Testis (tissue), 3 donors: ENCODE data around the gene GRIA4. TPM values are rescaled to one million over a fixed set of nuclear protein-coding genes. Genes with fewer than 3 reads are reported as not detected.

Experiments
- DNase-seq: peaks from one replicate; pipeline ENCODE4 v3.0.0-alpha.2; 2019
- H3K27ac ChIP-seq, 2 donors: fragments of 200-600 bp; sonication (generic); one replicate each; pipeline ENCODE4 v1.5.1; 2019
- H3K27me3 ChIP-seq: fragments of 200-600 bp; sonication (generic); one replicate; pipeline ENCODE4 v1.5.1; 2019
- H3K36me3 ChIP-seq: fragments of 200-600 bp; sonication (generic); one replicate; pipeline ENCODE4 v1.5.1; 2017; ENCODE audit warnings: low read depth; ENCODE audit errors: missing control alignments
- H3K4me1 ChIP-seq: fragments of 200-600 bp; sonication (generic); one replicate; pipeline ENCODE4 v1.5.1; 2019
- H3K4me3 ChIP-seq, 2 donors: fragments of 200-600 bp; sonication (generic); one replicate each; pipeline ENCODE4 v1.5.1; 2017 to 2019
- H3K9me3 ChIP-seq: fragments of 200-600 bp; sonication (generic); one replicate; pipeline ENCODE4 v1.5.1; 2017
- POLR2A ChIP-seq: fragments of 450-650 bp; IDR thresholded peaks from one replicate; pipeline ENCODE4 v1.6.1; 2017; ENCODE audit warnings: antibody characterized with exemption, mild to moderate bottlenecking, moderate library complexity
- WGBS, 2 donors: methylation state at CpG; one replicate each; pipeline ENCODE4 v1.1.5; 2018; 5-methylcytosine and 5-hydroxymethylcytosine counted together
- intact Hi-C: fragments of 100-400 bp; cut with DNase I; formaldehyde crosslinking; loops from one replicate; pipeline ENCODE4 v1.15.1; 2023; ENCODE audit warnings: low total_unique reads
- polyA plus RNA-seq: library from polyadenylated mRNA; stranded (reverse); fragments of 350-450 nt; fragmentation: Illumina TruSeq; extraction: RNeasy Lipid Tissue Mini Kit (QIAGEN cat#74804); gene quantifications from one replicate; pipeline ENCODE4 v1.2.3, GENCODE V29; 2014; ENCODE audit warnings: low read depth, low replicate concordance; ENCODE audit not compliant: insufficient read depth
- total RNA-seq, 2 donors: library from RNA; depleted of rRNA; stranded (reverse); fragments of >200 nt; gene quantifications; one replicate each; pipeline ENCODE4 v1.2.3, GENCODE V29; 2016
- TF ChIP-seq, protein P1 (sequence below), 3 experiments: fragments of 450-650 bp in 2 of 3; fragments of 200-600 bp in 1 of 3; sonication (generic) in 1 of 3; IDR thresholded peaks; one replicate each; pipeline ENCODE4 v1.5.1; 2016 to 2019; ENCODE audit warnings: antibody characterized with exemption in 3 of 3, mild to moderate bottlenecking in 2 of 3, moderate library complexity in 1 of 3

GRIA4 gene
- total and polyA plus RNA-seq, 3 donors from 2014 or later: 0.08 to 1.1 (median 0.18) TPM

DNA sequence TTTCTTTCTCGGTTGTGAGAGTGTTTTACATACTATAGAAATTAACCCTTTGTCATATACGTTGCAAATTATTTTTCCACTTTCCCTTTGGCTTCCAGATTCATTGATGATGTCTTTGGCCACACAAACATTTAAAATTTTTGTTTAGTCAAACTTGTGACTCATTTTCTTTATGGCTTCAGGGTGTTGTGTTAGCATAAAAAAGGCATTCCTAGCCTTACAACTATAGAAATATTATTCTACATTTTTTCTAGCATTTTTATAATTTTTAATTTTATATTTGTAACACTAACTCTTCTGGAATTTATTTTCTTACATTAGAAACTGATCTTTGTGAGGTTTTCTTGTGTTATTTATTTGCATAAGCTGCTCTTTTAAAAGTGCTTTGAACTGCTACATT, 12.1 kb downstream of the GRIA4 start:
- Histone ChIP-seq H3K27ac (no peak overlapping the region), H3K4me1 (no peaks in the 10 kb centered on the region), H3K4me3 (no peak overlapping the region), H3K27me3 (no peaks in the 10 kb centered on the region), H3K9me3 (no peaks in the 10 kb centered on the region), H3K36me3 (no peaks in the 10 kb centered on the region)
- no peak for TF ChIP-seq POLR2A
- TF ChIP-seq, protein P1, sequence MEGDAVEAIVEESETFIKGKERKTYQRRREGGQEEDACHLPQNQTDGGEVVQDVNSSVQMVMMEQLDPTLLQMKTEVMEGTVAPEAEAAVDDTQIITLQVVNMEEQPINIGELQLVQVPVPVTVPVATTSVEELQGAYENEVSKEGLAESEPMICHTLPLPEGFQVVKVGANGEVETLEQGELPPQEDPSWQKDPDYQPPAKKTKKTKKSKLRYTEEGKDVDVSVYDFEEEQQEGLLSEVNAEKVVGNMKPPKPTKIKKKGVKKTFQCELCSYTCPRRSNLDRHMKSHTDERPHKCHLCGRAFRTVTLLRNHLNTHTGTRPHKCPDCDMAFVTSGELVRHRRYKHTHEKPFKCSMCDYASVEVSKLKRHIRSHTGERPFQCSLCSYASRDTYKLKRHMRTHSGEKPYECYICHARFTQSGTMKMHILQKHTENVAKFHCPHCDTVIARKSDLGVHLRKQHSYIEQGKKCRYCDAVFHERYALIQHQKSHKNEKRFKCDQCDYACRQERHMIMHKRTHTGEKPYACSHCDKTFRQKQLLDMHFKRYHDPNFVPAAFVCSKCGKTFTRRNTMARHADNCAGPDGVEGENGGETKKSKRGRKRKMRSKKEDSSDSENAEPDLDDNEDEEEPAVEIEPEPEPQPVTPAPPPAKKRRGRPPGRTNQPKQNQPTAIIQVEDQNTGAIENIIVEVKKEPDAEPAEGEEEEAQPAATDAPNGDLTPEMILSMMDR (IDR thresholded peaks at IDR 0.05): no peak
- 68 to 71% methylated on average over 2 of the region's 2 CpGs for WGBS, 2 donors
- intact Hi-C loops: no loop called here
- no peak for DNase-seq

DNA sequence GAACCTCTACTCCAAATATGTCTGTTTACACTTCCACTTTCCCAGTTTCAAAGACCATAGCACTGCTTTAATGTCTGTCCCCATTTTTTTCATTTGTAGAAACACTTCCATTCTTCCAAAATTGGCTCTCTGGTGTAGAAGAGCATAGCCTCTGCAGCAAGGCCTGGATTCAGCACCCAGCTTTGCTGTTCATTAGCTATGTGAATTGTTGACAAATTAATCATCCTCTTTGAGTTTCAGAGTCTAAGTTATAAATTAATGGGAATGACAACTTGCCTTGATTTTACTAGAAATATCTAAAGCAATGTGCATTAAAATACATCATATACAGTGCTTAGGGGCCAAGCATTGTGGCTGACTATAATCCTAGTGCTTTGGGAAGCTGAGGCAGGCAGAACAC, 22.4 kb downstream of the GRIA4 start:
- no peak for TF ChIP-seq POLR2A
- TF ChIP-seq, protein P1 (IDR thresholded peaks at IDR 0.05): no peak
- intact Hi-C loops: no loop called here
- Histone ChIP-seq H3K4me1 (no peaks in the 10 kb centered on the region), H3K27me3 (no peaks in the 10 kb centered on the region), H3K9me3 (no peaks in the 10 kb centered on the region), H3K4me3 (no peak overlapping the region), H3K36me3 (no peaks in the 10 kb centered on the region), H3K27ac (no peak overlapping the region)
- DNase-seq: no peak

DNA sequence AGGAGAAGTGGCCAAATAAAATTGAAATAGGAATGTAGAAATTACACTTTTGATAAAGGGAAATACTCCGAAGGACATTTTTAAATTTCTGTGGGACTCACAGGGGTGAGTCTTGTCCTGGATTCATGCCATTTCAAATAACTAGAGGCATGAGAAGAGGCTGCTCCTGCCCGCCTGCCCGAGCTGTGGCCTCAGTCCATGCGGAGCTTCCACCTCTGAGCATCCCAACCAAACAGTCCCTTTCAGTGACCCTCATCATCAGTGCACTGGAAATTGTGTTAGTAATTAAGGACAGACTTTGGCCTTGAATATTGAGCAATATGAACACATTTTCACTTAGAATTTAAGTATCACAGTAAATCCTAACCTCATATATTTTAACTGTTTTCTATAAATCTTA, 25.6 kb downstream of the GRIA4 start:
- Histone ChIP-seq H3K27me3 (no peaks in the 10 kb centered on the region), H3K36me3 (no peaks in the 10 kb centered on the region), H3K4me3 (no peak overlapping the region), H3K27ac (no peak overlapping the region), H3K9me3 (no peaks in the 10 kb centered on the region), H3K4me1 (no peaks in the 10 kb centered on the region)
- intact Hi-C loops: no loop called here
- TF ChIP-seq, protein P1 (IDR thresholded peaks at IDR 0.05): no peak
- no peak for TF ChIP-seq POLR2A
- 48 to 66% methylated on average over 4 of the region's 4 CpGs for WGBS, 2 donors
- DNase-seq: no peak

DNA sequence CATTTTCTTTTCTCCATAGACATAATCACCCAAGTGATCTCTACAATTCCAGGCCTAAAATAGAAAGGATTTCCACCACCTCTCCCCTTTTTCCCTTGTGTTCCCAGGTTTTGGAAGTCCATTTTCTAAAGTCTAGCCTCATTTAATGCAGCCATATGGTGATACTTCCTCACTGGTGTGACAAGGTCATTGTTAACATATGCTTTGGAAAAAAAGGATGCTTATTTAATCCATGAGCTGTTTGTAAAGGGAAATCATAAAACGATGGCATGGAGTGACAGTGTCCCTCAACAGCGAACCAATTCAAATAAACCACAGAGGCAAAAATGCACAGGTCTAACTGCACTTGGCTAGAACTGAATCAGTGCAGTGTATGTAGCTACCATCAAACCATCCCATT, 26.6 kb downstream of the GRIA4 start:
- no peaks in the 10 kb centered on the region for H3K9me3 ChIP-seq
- H3K4me3 ChIP-seq: no peak overlapping the region
- no peak for DNase-seq
- H3K36me3 ChIP-seq: no peaks in the 10 kb centered on the region
- no peaks in the 10 kb centered on the region for H3K4me1 ChIP-seq
- intact Hi-C loops: no loop called here
- WGBS, 2 donors: 33 to 36% methylated on average over 2 of the region's 2 CpGs
- no peak overlapping the region for H3K27ac ChIP-seq
- TF ChIP-seq POLR2A: no peak
- TF ChIP-seq, protein P1 (IDR thresholded peaks at IDR 0.05): no peak
- H3K27me3 ChIP-seq: no peaks in the 10 kb centered on the region

DNA sequence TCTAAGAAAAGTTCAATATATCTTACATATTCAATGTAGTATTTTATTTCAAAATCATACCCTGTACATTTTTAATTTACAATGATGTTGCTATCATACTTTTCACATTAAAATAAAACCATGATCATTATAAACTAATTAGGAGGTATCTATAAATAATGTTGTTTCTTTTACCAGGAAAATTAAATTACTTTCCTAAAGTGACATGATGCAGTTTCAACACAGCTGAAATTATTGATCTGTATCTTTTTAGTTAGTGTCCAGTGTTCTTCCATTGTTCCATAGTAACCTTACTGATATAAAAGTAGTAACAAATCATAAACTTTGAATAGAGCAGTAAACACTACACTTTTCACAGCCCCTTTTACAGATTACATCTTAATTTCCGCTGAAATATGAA, 29.7 kb downstream of the GRIA4 start:
- Histone ChIP-seq H3K4me3 (no peak overlapping the region), H3K27ac (no peak overlapping the region), H3K27me3 (no peaks in the 10 kb centered on the region), H3K9me3 (no peaks in the 10 kb centered on the region), H3K36me3 (no peaks in the 10 kb centered on the region), H3K4me1 (no peaks in the 10 kb centered on the region)
- no peak for DNase-seq
- 89 to 95% methylated on average over 1 of the region's 1 CpG for WGBS, 2 donors
- TF ChIP-seq, protein P1 (IDR thresholded peaks at IDR 0.05): no peak
- TF ChIP-seq POLR2A: no peak
- intact Hi-C loops: no loop called here
